HG03439 (cell line): ENCODE measurements around the gene FGD4.

Source experiments
- ATAC-seq: cut with Tn5 transposase; IDR thresholded peaks from one replicate; pipeline ENCODE4 v1.9.1; 2021; ENCODE audit warnings: mild to moderate bottlenecking, moderate library complexity; ENCODE audit not compliant: unreplicated experiment

FGD4 gene

DNA sequence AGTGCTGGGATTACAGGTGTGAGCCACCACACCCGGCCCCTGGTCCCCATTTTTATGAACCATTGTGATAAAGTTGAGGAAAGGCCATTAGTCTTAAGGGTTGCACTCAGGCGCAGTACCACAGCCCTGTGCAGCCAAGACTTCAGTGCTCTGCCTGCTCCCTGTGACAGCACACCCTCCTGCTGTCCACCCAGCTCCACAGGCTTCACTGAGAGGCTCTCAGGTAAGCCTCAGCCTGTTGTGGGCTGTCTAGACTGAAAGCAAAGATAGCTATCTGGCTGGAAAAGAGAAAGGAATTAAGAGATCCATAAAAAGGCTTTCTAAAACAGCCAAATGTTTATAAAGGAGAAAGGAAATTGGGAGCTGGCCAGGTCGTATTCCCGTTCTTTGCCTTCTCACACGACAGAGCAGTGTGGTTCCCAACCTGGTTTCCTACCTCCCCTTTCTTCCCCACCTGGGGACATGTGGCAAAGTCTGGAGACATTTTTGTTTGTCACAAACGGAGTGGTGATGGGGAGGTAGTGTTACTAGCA lies 260.6 kb downstream of the FGD4 start:
- ATAC-seq: no peak

DNA sequence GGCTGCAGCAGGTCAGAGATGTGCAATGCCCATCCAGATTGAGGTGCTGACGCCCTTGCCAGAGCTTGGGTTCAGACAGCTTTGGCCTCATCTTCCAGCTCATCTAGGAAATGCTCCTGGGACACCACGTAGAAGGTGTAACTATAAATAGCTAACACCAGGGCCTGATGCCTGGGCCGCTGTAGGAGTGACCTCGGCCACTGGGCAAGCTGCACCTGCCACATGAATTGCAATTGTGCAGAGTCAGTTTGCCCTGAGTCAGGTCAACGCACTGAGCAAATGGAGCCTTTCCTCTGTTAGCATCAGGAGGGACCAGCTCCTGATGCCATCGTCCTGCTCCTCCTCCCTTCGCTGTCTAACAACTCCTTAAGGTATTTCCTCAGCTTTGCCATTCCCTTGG lies 262.3 kb downstream of the FGD4 start:
- ATAC-seq: no peak

DNA sequence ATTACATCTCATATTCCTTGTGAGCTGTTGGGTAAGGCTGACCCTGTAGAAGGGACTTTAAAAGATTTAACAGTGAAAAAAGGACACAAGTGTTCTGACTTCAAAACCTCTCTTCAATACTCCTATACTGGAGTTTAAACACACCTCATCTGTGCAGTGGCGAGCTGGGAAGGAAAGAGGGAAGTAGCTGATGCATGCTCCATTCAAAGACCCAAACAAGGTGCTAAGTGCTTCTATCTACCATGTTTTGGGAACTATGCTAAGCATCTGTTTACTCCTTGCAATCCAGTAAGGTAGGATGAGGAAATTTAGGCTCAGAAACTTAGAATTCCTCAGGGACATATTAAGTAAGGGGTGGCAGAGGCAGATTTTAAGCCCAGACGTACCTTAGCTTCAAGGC lies 263.3 kb downstream of the FGD4 start:
- no peak for ATAC-seq

DNA sequence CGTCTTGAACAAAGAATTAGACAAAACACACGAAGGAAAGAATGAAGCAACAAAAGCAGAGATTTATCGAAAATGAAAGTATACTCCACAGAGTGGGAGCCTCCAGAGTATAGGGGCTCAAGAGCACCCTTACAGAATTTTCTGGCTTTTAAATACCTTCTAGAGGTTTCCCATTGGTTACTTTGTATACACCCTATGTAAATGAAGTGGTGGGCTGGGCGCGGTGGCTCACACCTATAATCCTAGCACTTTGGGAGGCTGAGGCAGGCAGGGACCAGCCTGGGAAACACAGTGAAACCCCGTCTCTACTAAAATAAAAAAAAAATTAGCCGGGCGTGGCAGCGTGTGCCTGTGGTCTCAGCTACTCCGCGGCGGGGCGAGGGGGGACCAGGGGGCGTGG lies 266.7 kb downstream of the FGD4 start:
- ATAC-seq: no peak

DNA sequence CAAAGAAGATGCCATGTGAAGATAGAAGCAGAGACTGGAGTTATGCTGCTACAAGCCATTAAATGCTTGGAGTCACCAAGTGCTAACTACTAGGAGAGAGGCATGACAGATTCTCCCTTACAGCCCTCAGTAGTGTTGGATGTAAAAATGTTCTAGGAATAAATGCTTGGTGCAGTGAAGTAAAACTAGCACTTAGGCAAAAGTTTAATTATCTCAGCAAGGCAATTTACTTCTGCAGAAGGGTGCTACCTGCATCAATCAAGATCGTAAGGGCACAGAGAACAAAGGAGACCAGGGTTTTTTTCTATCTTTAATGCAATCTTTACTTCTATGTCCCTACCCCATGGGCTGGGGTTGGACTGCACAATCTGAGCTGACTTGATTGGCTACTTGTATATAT lies 270.2 kb downstream of the FGD4 start:
- ATAC-seq: no peak

DNA sequence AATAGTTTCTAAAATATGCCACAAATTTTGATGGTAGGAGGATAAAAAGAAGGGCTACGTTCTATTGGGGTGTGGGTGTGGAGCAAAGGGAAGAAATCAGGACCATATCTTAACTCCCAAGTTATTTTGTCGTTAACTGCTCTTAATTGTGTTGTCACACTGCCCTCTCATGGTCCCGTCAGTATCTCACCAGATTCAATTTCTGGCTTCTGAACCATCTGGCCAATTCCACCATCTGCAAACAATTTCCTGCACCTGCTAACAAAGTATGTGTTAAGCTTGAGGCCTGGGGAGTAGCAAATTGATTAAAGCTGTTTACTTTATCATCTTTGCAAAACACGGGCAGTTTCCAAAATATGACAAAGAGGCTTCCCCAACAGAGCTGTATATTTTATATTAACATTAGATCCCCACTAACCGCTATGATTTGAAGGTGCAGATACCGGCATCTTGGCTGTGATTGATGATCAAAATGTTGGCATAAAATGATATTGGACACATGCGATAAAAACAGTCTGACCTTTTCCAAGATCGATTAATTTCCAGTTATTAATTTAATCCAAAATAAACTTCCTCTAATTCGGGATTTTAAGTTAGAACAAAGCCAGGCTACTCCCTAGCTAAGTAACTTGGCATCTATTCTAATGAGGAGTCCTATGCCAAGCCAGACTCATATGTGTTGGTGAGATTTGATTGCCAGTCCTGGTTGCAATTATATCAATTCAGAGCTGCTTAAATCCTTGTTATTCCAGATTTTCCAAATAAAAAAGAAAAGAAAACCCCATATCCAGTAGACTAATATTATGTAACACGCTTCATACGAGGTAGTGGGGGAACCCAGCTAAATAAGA lies 272.8 kb downstream of the FGD4 start:
- no peak for ATAC-seq

DNA sequence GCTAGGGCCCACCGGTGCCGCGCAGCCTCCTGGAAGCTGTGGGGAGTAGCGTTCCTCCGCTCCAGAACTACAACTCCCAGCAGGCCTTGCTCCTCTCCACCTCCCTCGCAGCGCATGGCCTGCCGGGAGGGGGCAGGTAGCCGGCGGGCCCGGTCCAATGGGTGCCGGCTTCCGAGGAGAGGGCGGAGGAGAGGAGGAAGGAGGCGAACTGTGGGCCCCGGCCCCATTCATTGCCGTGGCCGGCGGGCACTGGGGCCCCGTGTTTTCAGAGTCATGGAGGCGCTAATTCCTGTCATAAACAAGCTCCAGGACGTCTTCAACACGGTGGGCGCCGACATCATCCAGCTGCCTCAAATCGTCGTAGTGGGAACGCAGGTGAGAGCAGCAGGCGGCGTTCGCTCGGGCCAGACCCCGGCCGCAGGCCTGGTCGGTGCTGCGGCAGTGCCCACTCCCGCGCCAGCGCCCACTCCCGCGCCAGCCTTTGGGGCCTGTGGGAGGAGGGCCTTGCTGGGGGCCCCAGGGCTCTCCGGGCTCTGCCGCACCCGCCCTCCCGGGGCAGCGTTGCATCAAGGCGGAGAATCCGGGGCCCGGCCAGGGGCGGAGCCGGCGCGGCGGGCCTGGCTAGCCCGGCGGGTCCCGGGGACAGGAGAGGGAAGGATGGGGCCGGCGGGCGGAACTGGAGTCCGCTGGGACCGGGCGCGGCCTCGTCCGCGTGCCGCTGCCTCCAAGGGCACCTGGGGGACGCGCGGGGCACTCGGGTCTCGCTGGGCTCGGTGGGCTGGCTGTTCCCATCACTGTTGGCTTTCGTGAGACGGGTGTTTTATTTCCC lies 279.9 kb downstream of the FGD4 start, which contains the start of gene DNM1L:
Gene DNM1L, plus strand, starts transcription at position 211 of the 829 bp plus-strand sequence. Its CDS starts 63 bp downstream, at position 274.
- ATAC-seq: peak; percentile 98

DNA sequence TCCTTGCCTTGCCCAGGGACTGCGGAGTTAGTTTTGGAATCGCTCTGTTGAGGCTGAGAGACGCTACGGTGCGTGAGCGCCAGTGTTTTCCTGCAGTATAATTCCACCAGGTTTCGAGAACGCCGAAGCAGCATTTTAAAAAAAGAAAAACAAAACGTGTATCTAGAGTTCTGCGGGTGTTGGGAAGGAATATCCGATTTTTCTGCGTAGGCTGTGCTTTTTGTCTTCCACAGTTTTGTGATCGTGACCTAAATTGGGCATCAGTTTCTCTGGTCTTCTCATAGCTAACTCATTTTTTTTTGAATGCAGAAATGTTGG lies 280.5 kb downstream of the FGD4 start:
- no peak for ATAC-seq

DNA sequence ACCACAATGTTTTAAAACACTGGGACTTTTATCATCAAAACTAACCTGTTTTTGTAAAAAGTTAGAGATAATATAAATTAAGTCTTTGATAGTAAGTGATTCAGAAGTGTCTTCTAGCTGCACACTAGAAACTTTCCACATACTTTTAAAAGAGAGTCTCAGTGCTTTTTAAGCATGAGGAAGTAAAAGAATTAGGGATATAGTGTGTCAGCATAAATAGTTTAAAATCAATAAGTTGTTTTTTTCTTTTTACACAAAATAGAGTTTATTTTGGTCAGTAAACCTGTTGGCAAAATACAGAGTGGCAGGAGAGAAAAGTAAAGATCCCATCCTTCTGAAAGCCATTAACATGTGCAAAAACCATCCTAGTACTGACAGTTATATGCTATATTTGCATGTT lies 281.4 kb downstream of the FGD4 start:
- ATAC-seq: no peak

DNA sequence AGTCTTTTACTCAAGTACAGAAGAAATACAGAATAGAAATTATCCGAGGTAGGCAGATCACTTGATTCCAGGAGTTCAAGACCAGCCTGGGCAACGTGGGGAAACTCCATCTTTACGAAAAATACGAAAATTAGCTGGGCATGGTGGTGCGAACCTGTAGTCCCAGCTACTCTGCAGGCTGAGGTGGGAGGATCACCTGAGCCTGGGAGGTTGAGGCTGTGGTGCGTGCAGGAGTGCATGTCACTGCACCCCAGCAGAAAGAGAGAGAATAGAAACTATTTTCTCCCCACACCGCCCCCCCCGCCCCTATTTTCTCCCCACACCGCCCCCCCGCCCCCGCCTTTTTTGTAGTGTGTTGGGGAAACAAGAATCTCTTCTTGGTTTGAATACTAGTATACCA lies 281.9 kb downstream of the FGD4 start:
- ATAC-seq: no peak

DNA sequence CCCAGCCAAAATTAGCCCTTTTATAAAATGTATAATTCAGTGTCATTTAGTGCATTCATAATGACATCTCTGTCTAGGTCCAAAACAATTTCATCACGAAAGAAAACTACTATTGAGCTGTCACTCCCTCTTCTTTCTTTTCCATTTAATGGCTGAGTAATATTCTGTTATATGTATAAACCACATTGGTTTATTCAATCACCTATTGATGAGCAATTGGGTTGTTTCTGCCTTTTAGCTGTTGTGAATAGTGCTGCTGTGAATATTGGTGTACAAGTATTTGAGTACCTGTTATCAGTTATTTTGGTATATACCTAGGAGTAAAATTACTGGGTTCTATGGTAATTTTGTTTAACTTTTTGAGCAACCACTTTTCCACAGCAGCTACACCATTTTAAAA lies 287.0 kb downstream of the FGD4 start:
- ATAC-seq: no peak

DNA sequence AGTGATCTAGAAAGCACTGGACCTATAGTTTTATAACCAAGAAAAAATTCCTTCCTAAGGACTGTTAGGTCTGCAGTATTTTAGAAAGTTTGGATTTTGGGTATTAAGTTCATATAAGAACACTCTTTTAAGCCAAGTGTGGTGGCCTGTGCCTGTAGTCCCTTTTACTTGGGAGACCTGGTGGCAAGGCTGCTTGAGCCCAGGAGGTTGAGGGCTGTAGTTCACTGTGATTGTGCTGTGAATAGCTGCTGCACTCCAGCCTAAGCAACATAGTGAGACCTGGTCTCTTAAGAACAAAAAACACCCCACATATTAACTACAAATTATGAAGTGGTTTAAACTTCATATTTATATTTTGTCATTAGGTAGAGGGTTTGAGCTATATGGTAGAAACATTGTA lies 289.4 kb downstream of the FGD4 start:
- ATAC-seq: no peak

DNA sequence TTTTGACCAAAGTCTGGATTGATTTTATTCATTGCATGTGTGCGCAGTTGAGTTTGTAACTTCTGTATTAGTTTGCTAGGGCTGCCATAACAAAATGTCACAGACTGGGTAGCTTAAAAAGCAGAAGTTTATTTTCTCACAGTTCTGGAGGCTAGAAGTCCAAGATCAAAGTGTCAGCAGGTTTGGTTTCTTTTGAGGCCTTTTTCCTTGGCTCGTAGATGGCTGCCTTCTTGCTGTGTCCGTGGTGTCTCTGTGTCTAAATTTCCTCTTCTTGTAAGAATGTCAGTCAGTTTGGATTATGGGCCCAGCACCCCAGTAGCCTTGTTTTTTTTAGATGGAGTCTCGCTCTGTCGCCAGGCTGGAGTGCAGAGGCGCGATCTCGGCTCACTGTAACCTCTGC lies 291.6 kb downstream of the FGD4 start:
- no peak for ATAC-seq

DNA sequence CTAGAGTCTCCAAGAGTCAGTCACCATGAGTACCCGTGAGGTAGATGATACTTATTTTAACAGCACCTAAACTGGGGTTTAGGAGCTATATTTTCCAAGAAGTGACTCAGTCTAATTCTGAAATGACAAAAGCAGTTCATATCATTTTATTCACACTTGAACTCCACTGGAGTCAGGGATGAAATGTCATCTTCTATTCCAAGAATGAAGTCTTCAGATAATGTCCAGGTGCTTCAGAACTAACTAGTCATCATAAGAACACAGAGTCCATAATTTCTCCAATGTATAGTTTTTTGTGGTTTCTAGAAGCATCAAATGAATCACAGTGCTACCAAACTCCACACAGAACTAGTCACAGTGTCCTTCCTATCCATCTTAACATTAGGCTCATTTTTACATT lies 293.0 kb downstream of the FGD4 start:
- no peak for ATAC-seq

DNA sequence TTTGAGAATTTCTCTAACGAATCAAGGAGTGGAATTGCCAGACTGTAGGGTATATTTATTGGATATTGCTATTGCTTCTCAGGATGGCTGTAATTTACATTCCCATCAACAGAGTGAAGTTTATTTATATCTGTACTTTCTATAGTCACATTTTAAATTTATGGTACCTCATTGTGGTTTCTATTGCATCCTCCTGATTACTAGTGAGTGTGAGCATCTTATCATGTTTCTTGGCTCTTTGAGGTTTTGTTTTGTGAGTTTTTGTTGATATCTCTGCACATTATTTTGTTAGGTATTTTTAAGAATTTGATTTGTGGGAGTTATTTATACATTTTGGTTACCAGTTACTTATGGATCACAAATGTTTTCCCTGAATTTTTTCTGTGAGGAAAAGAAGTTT lies 293.7 kb downstream of the FGD4 start:
- ATAC-seq: no peak
